PC-9 (cell line): ENCODE results near the gene OR2F2.

ENCODE experiments used
- CTCF ChIP-seq: fragments of 200-600 bp; sonication (generic); conservative IDR thresholded peaks from 2 replicates; pipeline ENCODE4 v1.6.1; 2017; ENCODE audit warnings: mixed run types, antibody characterized with exemption, mild to moderate bottlenecking, moderate library complexity
- EZH2 ChIP-seq: fragments of 200-600 bp; sonication (generic); IDR thresholded peaks from 2 replicates; pipeline ENCODE4 v1.8.0; 2017; ENCODE audit warnings: antibody characterized with exemption, low read depth

GRCh38 chr7:143908120-143908519 is 26.9 kb upstream of the OR2F2 start:
- no peak for TF ChIP-seq CTCF
- TF ChIP-seq EZH2 = no peak
